WTC11 (cell line): ENCODE measurements around the gene TUBB2A. TPM values are rescaled to one million over a fixed set of nuclear protein-coding genes. Genes with fewer than 3 reads are reported as not detected.

Experiments used
- ATAC-seq: fragments of 200-7000 bp; cut with Tn5 transposase; 2 replicates; pipeline ENCODE4 v1.10.0; 2021; ENCODE audit warnings: mild to moderate bottlenecking, moderate library complexity
- CTCF ChIA-PET: fragments of 300-600 bp; sonication (Branson Sonifier 250); formaldehyde crosslinking; loops from one replicate; lab custom pipeline; 2021; ENCODE audit warnings: antibody characterized with exemption; lab: Charles Lee
- POLR2A ChIA-PET: fragments of 350-600 bp; sonication (Branson Sonifier 250); formaldehyde crosslinking; loops from one replicate; lab custom pipeline; 2021; ENCODE audit warnings: antibody characterized with exemption; lab: Charles Lee
- DNase-seq: peaks from one replicate; pipeline ENCODE4 v3.0.0; 2021; ENCODE audit warnings: low spot score
- H3K27ac Mint-ChIP-seq: 2 replicates; pipeline ENCODE4 v1.8.0; 2021; ENCODE audit warnings: mixed read lengths
- H3K27me3 Mint-ChIP-seq: 2 replicates; pipeline ENCODE4 v1.8.0; 2021; ENCODE audit warnings: low read depth, mild to moderate bottlenecking, moderate library complexity, mixed read lengths
- H3K36me3 Mint-ChIP-seq: 2 replicates; pipeline ENCODE4 v1.8.0; 2021; ENCODE audit warnings: mixed read lengths
- H3K4me1 Mint-ChIP-seq: 2 replicates; pipeline ENCODE4 v1.8.0; 2022; ENCODE audit warnings: mixed read lengths
- H3K4me3 Mint-ChIP-seq: 2 replicates; pipeline ENCODE4 v1.8.0; 2021; ENCODE audit warnings: mild to moderate bottlenecking, moderate library complexity, mixed read lengths
- H3K9me3 Mint-ChIP-seq: 2 replicates; pipeline ENCODE4 v1.8.0; 2021; ENCODE audit warnings: mixed read lengths
- E2F1 ChIP-seq: sonication (generic); formaldehyde crosslinking; IDR thresholded peaks from 2 replicates; pipeline ENCODE4 v1.8.0; 2022; ENCODE audit warnings: mild to moderate bottlenecking, missing genetic modification reagents
- ERG ChIP-seq: fragments of 250-450 bp; sonication (Bioruptor Pico); IDR thresholded peaks from 2 replicates; pipeline ENCODE4 v1.8.0; 2021; ENCODE audit warnings: mild to moderate bottlenecking
- ESRRA ChIP-seq: sonication (generic); formaldehyde crosslinking; IDR thresholded peaks from 2 replicates; pipeline ENCODE4 v1.8.1; 2022; ENCODE audit warnings: mild to moderate bottlenecking, missing genetic modification reagents, borderline replicate concordance
- FOXJ3 ChIP-seq: sonication (generic); formaldehyde crosslinking; IDR thresholded peaks from 2 replicates; pipeline ENCODE4 v1.9.0; 2021; ENCODE audit warnings: missing genetic modification reagents, mild to moderate bottlenecking, borderline replicate concordance
- FOXK1 ChIP-seq: sonication (generic); formaldehyde crosslinking; IDR thresholded peaks from 2 replicates; pipeline ENCODE4 v1.8.0; 2022; ENCODE audit warnings: mild to moderate bottlenecking, moderate library complexity, missing genetic modification reagents
- FOXP1 ChIP-seq: sonication (generic); formaldehyde crosslinking; IDR thresholded peaks from 2 replicates; pipeline ENCODE4 v1.8.0; 2022; ENCODE audit warnings: missing genetic modification reagents, mild to moderate bottlenecking, moderate library complexity, borderline replicate concordance
- IRF2 ChIP-seq: sonication (generic); formaldehyde crosslinking; IDR thresholded peaks from 2 replicates; pipeline ENCODE4 v1.8.0; 2022; ENCODE audit warnings: low read depth, missing genetic modification reagents, borderline replicate concordance
- JAZF1 ChIP-seq: fragments of 250-450 bp; sonication (Bioruptor Pico); IDR thresholded peaks from 2 replicates; pipeline ENCODE4 v1.9.0; 2021; ENCODE audit warnings: moderate library complexity, mild to moderate bottlenecking, inconsistent platforms
- MYBL2 ChIP-seq: sonication (generic); formaldehyde crosslinking; IDR thresholded peaks from 2 replicates; pipeline ENCODE4 v1.8.1; 2023; ENCODE audit warnings: mild to moderate bottlenecking, moderate library complexity, missing genetic modification reagents
- NFE2L1 ChIP-seq: sonication (generic); formaldehyde crosslinking; IDR thresholded peaks from 2 replicates; pipeline ENCODE4 v1.8.1; 2023; ENCODE audit warnings: missing genetic modification reagents
- NFYB ChIP-seq: sonication (generic); formaldehyde crosslinking; conservative IDR thresholded peaks from 2 replicates; pipeline ENCODE4 v1.8.0; 2022; ENCODE audit warnings: low read depth, missing genetic modification reagents
- NR1H2 ChIP-seq: sonication (generic); formaldehyde crosslinking; IDR thresholded peaks from 2 replicates; pipeline ENCODE4 v1.9.0; 2021; ENCODE audit warnings: mild to moderate bottlenecking, moderate library complexity, missing genetic modification reagents
- SMAD3 ChIP-seq: sonication (generic); formaldehyde crosslinking; IDR thresholded peaks from 2 replicates; pipeline ENCODE4 v1.8.0; 2022; ENCODE audit warnings: missing genetic modification reagents, mild to moderate bottlenecking, borderline replicate concordance
- SP1 ChIP-seq: sonication (generic); formaldehyde crosslinking; conservative IDR thresholded peaks from 2 replicates; pipeline ENCODE4 v1.8.1; 2022; ENCODE audit warnings: missing genetic modification reagents
- TCF7 ChIP-seq: sonication (generic); formaldehyde crosslinking; IDR thresholded peaks from 2 replicates; pipeline ENCODE4 v1.8.0; 2022; ENCODE audit warnings: mild to moderate bottlenecking, low read depth, missing genetic modification reagents, moderate library complexity
- USF1 ChIP-seq: sonication (generic); formaldehyde crosslinking; IDR thresholded peaks from 2 replicates; pipeline ENCODE4 v1.8.0; 2022; ENCODE audit warnings: mild to moderate bottlenecking, missing genetic modification reagents
- ZBTB43 ChIP-seq: sonication (generic); formaldehyde crosslinking; IDR thresholded peaks from 2 replicates; pipeline ENCODE4 v1.8.1; 2023; ENCODE audit warnings: mild to moderate bottlenecking, missing genetic modification reagents
- ZNF263 ChIP-seq: sonication (generic); formaldehyde crosslinking; IDR thresholded peaks from 2 replicates; pipeline ENCODE4 v1.8.1; 2022; ENCODE audit warnings: low read depth, mild to moderate bottlenecking, moderate library complexity, missing genetic modification reagents
- total RNA-seq: library from RNA; stranded (reverse); gene quantifications from 3 replicates; pipeline ENCODE4 v1.2.3, GENCODE V29; 2021

Gene TUBB2A
- total RNA-seq, 1 experiment from 2014 or later, result 357 TPM

- no peak overlapping the region for H3K27ac Mint-ChIP-seq
- no peaks in the 10 kb centered on the region for H3K9me3 Mint-ChIP-seq
- H3K4me3 Mint-ChIP-seq, result no peak overlapping the region
- no peaks in the 10 kb centered on the region for H3K27me3 Mint-ChIP-seq
- CTCF ChIA-PET, result interaction anchor here (0.6 kb wide), 1 partner anchor 172 kb away, joined by 3 read pairs; no protein-coding TSS in a partner anchor
- ATAC-seq (no peak), DNase-seq (no peak)
- POLR2A ChIA-PET, result no interaction called here
- no peak for TF ChIP-seq NFE2L1 (CRISPR knock-in tag)
- TF ChIP-seq SMAD3, result no peak
- TF ChIP-seq TCF7, result no peak
- no peak for TF ChIP-seq ESRRA (CRISPR knock-in tag)
- peaks cover 24% of the 10 kb centered on the region for H3K36me3 Mint-ChIP-seq
- peaks cover 12% of the 10 kb centered on the region; the same call in 1 of the 2 replicates for H3K4me1 Mint-ChIP-seq
Measured at GRCh38 chr6:3124667-3125066, 32.7 kb downstream of the TUBB2A start.

GRCh38 chr6:3122823-3123182 lies 34.5 kb downstream of the TUBB2A start:
- peaks cover 11% of the 10 kb centered on the region for H3K36me3 Mint-ChIP-seq
- H3K4me1 Mint-ChIP-seq, result peaks cover 20% of the 10 kb centered on the region
- H3K4me3 Mint-ChIP-seq, result no peak overlapping the region
- ATAC-seq (no peak), DNase-seq (no peak)
- no peak for TF ChIP-seq E2F1 (CRISPR knock-in tag)
- no peak for TF ChIP-seq FOXK1 (CRISPR knock-in tag)
- TF ChIP-seq TCF7, result no peak
- TF ChIP-seq ZBTB43 (CRISPR knock-in tag), result no peak
- CTCF ChIA-PET, result interaction anchor here (0.5 to 1.6 kb wide), 6 partner anchors 40 to 177 kb away, joined by 3 to 7 read pairs (median 4); partner anchors contain the start of gene PSMG4
- POLR2A ChIA-PET, result no interaction called here
- no peaks in the 10 kb centered on the region for H3K9me3 Mint-ChIP-seq
- no peaks in the 10 kb centered on the region for H3K27me3 Mint-ChIP-seq
- peak overlapping the region; percentile 76; the same call in 1 of the 2 replicates for H3K27ac Mint-ChIP-seq

- TF ChIP-seq USF1 (CRISPR knock-in tag), result no peak
- no peak for TF ChIP-seq NFYB (CRISPR knock-in tag)
- TF ChIP-seq NR1H2 (CRISPR knock-in tag), result no peak
- TF ChIP-seq FOXJ3 (CRISPR knock-in tag), result no peak
- TF ChIP-seq IRF2 (CRISPR knock-in tag), result no peak
- TF ChIP-seq ERG (CRISPR knock-in tag), result no peak
- TF ChIP-seq, all 79 proteins: peak for 0
- DNase-seq (no peak), ATAC-seq (no peak)
- POLR2A ChIA-PET, result no interaction called here
- H3K36me3 Mint-ChIP-seq, result peaks cover 5% of the 10 kb centered on the region
- CTCF ChIA-PET, result interaction anchor here (4.0 kb wide), 1 partner anchor 131 kb away, joined by 13 read pairs; no protein-coding TSS in a partner anchor
- H3K9me3 Mint-ChIP-seq, result no peaks in the 10 kb centered on the region
- no peaks in the 10 kb centered on the region for H3K27me3 Mint-ChIP-seq
- H3K27ac Mint-ChIP-seq, result no peak overlapping the region
- no peak overlapping the region for H3K4me3 Mint-ChIP-seq
- peaks cover 26% of the 10 kb centered on the region for H3K4me1 Mint-ChIP-seq
Measured at GRCh38 chr6:3120765-3121089, 36.6 kb downstream of the TUBB2A start.

- ChIA-PET CTCF (interaction anchor here (1.0 to 4.0 kb wide), 4 partner anchors 8 to 273 kb away, joined by 3 to 13 read pairs (median 4); no protein-coding TSS in a partner anchor), POLR2A (no interaction called here)
- no peaks in the 10 kb centered on the region for H3K9me3 Mint-ChIP-seq
- peaks cover 26% of the 10 kb centered on the region for H3K4me1 Mint-ChIP-seq
- peaks cover 3% of the 10 kb centered on the region for H3K36me3 Mint-ChIP-seq
- TF ChIP-seq SP1 (CRISPR knock-in tag) (no peak), MYBL2 (CRISPR knock-in tag) (no peak), ZNF263 (CRISPR knock-in tag) (no peak), FOXP1 (no peak), JAZF1 (no peak), ZBTB43 (CRISPR knock-in tag) (no peak)
- TF ChIP-seq, all 79 proteins: peak for 0
- ATAC-seq, result peak; percentile 27
- DNase-seq, result no peak
- Mint-ChIP-seq H3K27me3 (no peaks in the 10 kb centered on the region), H3K4me3 (peak overlapping the region; percentile 71), H3K27ac (peak overlapping the region; percentile 15; the same call in 1 of the 2 replicates)
Measured at GRCh38 chr6:3119040-3119723, 38.2 kb downstream of the TUBB2A start.
